GM12878 (cell line): ENCODE data around the gene NBPF1. TPM values are rescaled to one million over a fixed set of nuclear protein-coding genes. Genes with fewer than 3 reads are reported as not detected.

Source experiments
- ATF2 ChIP-seq: IDR thresholded peaks from 2 replicates; pipeline ENCODE4 v1.6.1; 2012; ENCODE audit warnings: low read length, inconsistent platforms
- ATF7 ChIP-seq: fragments of 450-650 bp; IDR thresholded peaks from 2 replicates; pipeline ENCODE4 v1.6.1; 2016; ENCODE audit warnings: low read depth, mild to moderate bottlenecking
- BCLAF1 ChIP-seq: fragments of 450-650 bp; IDR thresholded peaks from 2 replicates; pipeline ENCODE4 v1.6.1; 2017; ENCODE audit warnings: antibody characterized with exemption, mild to moderate bottlenecking, moderate library complexity
- BMI1 ChIP-seq: fragments of 450-650 bp; IDR thresholded peaks from 2 replicates; pipeline ENCODE4 v1.6.1; 2016; ENCODE audit warnings: mild to moderate bottlenecking, moderate library complexity, borderline replicate concordance
- CTCF ChIP-seq, 3 experiments: IDR thresholded peaks in 2 of 3; conservative IDR thresholded peaks in 1 of 3; 2 replicates each; pipeline ENCODE4 v1.5.1; 2011; ENCODE audit warnings: low read depth in 3 of 3, low read length in 3 of 3, mild to moderate bottlenecking in 3 of 3, control low read depth in 2 of 3, moderate library complexity in 2 of 3, inconsistent platforms in 1 of 3, mixed read lengths in 1 of 3; ENCODE audit not compliant: control insufficient read depth in 2 of 3, insufficient read depth in 1 of 3; ENCODE audit errors: extremely low read depth in 1 of 3
- EED ChIP-seq: sonication (generic); IDR thresholded peaks from 2 replicates; pipeline ENCODE4 v1.6.1; 2016; ENCODE audit warnings: antibody characterized with exemption, low read depth
- ESRRA ChIP-seq: IDR thresholded peaks from 2 replicates; pipeline ENCODE4 v1.6.1; 2012; ENCODE audit warnings: mild to moderate bottlenecking, low read length, improper control_type of control experiment
- HDAC2 ChIP-seq: fragments of 200-600 bp; sonication (generic); IDR thresholded peaks from 2 replicates; pipeline ENCODE4 v1.6.1; 2017
- IRF4 ChIP-seq: IDR thresholded peaks from 2 replicates; pipeline ENCODE4 v1.6.1; 2011; ENCODE audit warnings: low read depth, low read length
- MYC ChIP-seq: IDR thresholded peaks from 2 replicates; pipeline ENCODE4 v1.6.1; 2011; ENCODE audit warnings: mild to moderate bottlenecking, low read length, moderate library complexity, inconsistent platforms; ENCODE audit not compliant: insufficient read depth, insufficient replicate concordance, insufficient read length, severe bottlenecking
- NBN ChIP-seq: fragments of 450-650 bp; IDR thresholded peaks from 2 replicates; pipeline ENCODE4 v1.6.1; 2016
- NR2F1 ChIP-seq: fragments of 450-650 bp; conservative IDR thresholded peaks from 2 replicates; pipeline ENCODE4 v1.6.1; 2017; ENCODE audit warnings: mild to moderate bottlenecking
- NRF1 ChIP-seq: conservative IDR thresholded peaks from 2 replicates; pipeline ENCODE4 v1.6.1; 2011; ENCODE audit warnings: mild to moderate bottlenecking, low read depth, low read length, improper control_type of control experiment
- SPI1 ChIP-seq: IDR thresholded peaks from 2 replicates; pipeline ENCODE4 v1.6.1; 2011; ENCODE audit warnings: low read depth, mild to moderate bottlenecking, low read length, moderate library complexity, borderline replicate concordance; ENCODE audit not compliant: insufficient read depth
- SUZ12 ChIP-seq: fragments of 200-600 bp; sonication (generic); IDR thresholded peaks from one replicate; pipeline ENCODE4 v1.6.1; 2018; ENCODE audit warnings: antibody characterized with exemption, mild to moderate bottlenecking; ENCODE audit not compliant: unreplicated experiment
- YY1 ChIP-seq: IDR thresholded peaks from 2 replicates; pipeline ENCODE4 v1.6.1; 2011; ENCODE audit warnings: low read depth, mild to moderate bottlenecking, low read length
- ZBTB40 ChIP-seq: fragments of 450-650 bp; IDR thresholded peaks from 2 replicates; pipeline ENCODE4 v1.6.1; 2016; ENCODE audit warnings: mild to moderate bottlenecking, moderate library complexity, borderline replicate concordance
- ZNF622 ChIP-seq: fragments of 450-650 bp; IDR thresholded peaks from 2 replicates; pipeline ENCODE4 v1.6.1; 2017; ENCODE audit warnings: mild to moderate bottlenecking, inconsistent platforms
- ZSCAN29 ChIP-seq: fragments of 450-650 bp; IDR thresholded peaks from 2 replicates; pipeline ENCODE4 v1.6.1; 2017; ENCODE audit warnings: mild to moderate bottlenecking, moderate library complexity
- polyA plus RNA-seq, 11 experiments: library from polyadenylated mRNA; depleted of rRNA in 4 of 11; unstranded in 6 of 11; stranded (reverse) in 5 of 11; fragments of >200 nt; fragmentation: Nextera tagmentation in 4 of 11; fragmentation: Illumina TruSeq in 1 of 11; extraction: Ambion mirVana in 4 of 11; extraction: Trizol in 1 of 11; gene quantifications; 1 replicate in 1 of 11; 2 replicates in 10 of 11; pipeline versions ENCODE4 v1.2.1 to v1.2.3, GENCODE V29; 2011 to 2016; ENCODE audit warnings: inconsistent platforms in 2 of 11, missing spikeins in 2 of 11, low read depth in 1 of 11
- total RNA-seq, 4 experiments: library from RNA; depleted of rRNA in 3 of 4; stranded (reverse); fragments of >200 nt in 3 of 4; fragmentation: Illumina TruSeq in 1 of 4; extraction: Trizol in 1 of 4; gene quantifications; 2 replicates each; pipeline versions ENCODE4 v1.2.1 to v1.2.3, GENCODE V29; 2013 to 2021

The NBPF1 gene
- total and polyA plus RNA-seq, 10 of the 15 experiments (the other 5 are each of a cell fraction or from before 2014, with no cell fraction given) = 0.20 to 3.4 (median 0.71) TPM

GRCh38 chr1:16613185-16614147, at the start of gene NBPF1 (continued):
- TF ChIP-seq ATF2 (no peak), IRF4 (no peak), HDAC2 (peak; percentile 88; the same call in 1 of the 2 replicates), BCLAF1 (no peak), NRF1 (peak; percentile 95), EED (no peak; the same call in 1 of the 2 replicates), YY1 (0 out of 2 replicates have a peak, but pooled peaks have one; percentile 37), NR2F1 (peak; percentile 57), NBN (peak; percentile 83), ESRRA (no peak), ZNF622 (no peak), BMI1 (no peak), MYC (no peak), ATF7 (peak; percentile 60; the same call in 1 of the 2 replicates), ZBTB40 (no peak; the same call in 1 of the 2 replicates), ZSCAN29 (no peak), SPI1 (no peak), SUZ12 (peak; percentile 70), CTCF (IDR thresholded peaks at IDR 0.05 in 2 of 3, conservative IDR thresholded peaks at IDR 0.05 in 1 of 3; ENCODE audit: control insufficient read depth in 2 of 3, extremely low read depth in 1 of 3, insufficient read depth in 1 of 3, low read depth in 3 of 3, low read length in 3 of 3) (peak in 1 of 3 experiments; percentile 7; a peak in 1 of 6 replicates)
